DOHH2 (cell line): ENCODE results near the gene RPS3A.

Source experiments
- CTCF ChIP-seq: fragments of 200-600 bp; sonication (generic); IDR thresholded peaks from one replicate; pipeline ENCODE4 v1.5.1; 2014; ENCODE audit warnings: antibody characterized with exemption, mild to moderate bottlenecking, low read depth, low read length; ENCODE audit not compliant: poor library complexity, severe bottlenecking
- EZH2phosphoT487 ChIP-seq: fragments of 200-600 bp; sonication (generic); IDR thresholded peaks from 2 replicates; pipeline ENCODE4 v1.6.1; 2017; ENCODE audit warnings: borderline replicate concordance, mild to moderate bottlenecking, antibody characterized with exemption, low read length, moderate library complexity, mixed read lengths

DNA sequence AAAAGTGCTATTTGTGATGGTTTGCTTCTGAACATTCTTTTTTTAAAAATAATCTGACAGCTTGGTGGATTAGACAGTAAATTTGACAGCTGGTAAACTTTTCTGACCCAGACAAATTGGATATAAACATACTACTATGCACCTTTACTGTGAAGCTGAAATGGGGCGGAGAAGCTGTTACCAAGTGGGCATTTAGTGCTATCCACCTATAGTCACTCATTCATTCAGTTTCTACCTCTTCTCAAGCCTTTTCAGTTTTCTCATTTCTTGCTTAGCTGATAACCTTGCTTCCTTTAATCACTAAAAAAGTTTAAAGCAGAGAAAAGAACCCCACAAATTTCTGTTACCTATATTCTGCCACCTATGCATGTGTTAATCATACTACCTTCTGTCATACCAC, 5.2 kb downstream of the RPS3A start:
- TF ChIP-seq CTCF = no peak
- no peak for TF ChIP-seq EZH2phosphoT487
